ENCODE data around the gene PXK. TPM values are rescaled to one million over a fixed set of nuclear protein-coding genes. Genes with fewer than 3 reads are reported as not detected.
"Not testable (repeated sequence)": the region's sequence is repeated elsewhere in the genome, so short reads cannot be mapped to it uniquely, and the experiment has no call there.

The PXK gene
- total and polyA plus RNA-seq, 2 donors from 2014 or later = 21.6 to 24.8 TPM

- Histone ChIP-seq H3K27ac (ENCODE audit: low read depth in 2 of 2, low read length in 2 of 2) (no peak overlapping the region), H3K4me1 (ENCODE audit: control insufficient read depth in 2 of 3, insufficient read depth in 2 of 3, low read depth in 1 of 3, low read length in 3 of 3) (peaks cover 0 to 18% (median 4%) of the 10 kb centered on the region in 3 donors), H3K9me3 (ENCODE audit: control insufficient read depth in 2 of 3, insufficient read depth in 1 of 3, low read length in 3 of 3) (no peaks in the 10 kb centered on the region), H3K27me3 (ENCODE audit: control insufficient read depth, insufficient read depth, low read length) (no peaks in the 10 kb centered on the region), H3K9ac (ENCODE audit: low read length in 3 of 3) (no peak overlapping the region), H3K4me3 (ENCODE audit: low read length in 3 of 3) (no peak overlapping the region), H3K36me3 (ENCODE audit: control insufficient read depth in 2 of 3, insufficient read depth in 3 of 3, low read length in 3 of 3) (peaks cover 0 to 3% (median 0%) of the 10 kb centered on the region in 3 donors)
- no peak for FAIRE-seq
- TF ChIP-seq, protein P1, sequence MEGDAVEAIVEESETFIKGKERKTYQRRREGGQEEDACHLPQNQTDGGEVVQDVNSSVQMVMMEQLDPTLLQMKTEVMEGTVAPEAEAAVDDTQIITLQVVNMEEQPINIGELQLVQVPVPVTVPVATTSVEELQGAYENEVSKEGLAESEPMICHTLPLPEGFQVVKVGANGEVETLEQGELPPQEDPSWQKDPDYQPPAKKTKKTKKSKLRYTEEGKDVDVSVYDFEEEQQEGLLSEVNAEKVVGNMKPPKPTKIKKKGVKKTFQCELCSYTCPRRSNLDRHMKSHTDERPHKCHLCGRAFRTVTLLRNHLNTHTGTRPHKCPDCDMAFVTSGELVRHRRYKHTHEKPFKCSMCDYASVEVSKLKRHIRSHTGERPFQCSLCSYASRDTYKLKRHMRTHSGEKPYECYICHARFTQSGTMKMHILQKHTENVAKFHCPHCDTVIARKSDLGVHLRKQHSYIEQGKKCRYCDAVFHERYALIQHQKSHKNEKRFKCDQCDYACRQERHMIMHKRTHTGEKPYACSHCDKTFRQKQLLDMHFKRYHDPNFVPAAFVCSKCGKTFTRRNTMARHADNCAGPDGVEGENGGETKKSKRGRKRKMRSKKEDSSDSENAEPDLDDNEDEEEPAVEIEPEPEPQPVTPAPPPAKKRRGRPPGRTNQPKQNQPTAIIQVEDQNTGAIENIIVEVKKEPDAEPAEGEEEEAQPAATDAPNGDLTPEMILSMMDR (IDR thresholded peaks at IDR 0.05; ENCODE audit: borderline replicate concordance, extremely low read depth, insufficient read depth) = no peak
- intact Hi-C loops (cut with DNase I) = loop anchor here (10.0 kb wide), 1 partner anchor 78 kb away; no protein-coding TSS in a partner anchor
- DNase-seq = no peak
These were observed 4.5 kb downstream of the PXK start for GRCh38 chr3:58337190-58337589.

DNA sequence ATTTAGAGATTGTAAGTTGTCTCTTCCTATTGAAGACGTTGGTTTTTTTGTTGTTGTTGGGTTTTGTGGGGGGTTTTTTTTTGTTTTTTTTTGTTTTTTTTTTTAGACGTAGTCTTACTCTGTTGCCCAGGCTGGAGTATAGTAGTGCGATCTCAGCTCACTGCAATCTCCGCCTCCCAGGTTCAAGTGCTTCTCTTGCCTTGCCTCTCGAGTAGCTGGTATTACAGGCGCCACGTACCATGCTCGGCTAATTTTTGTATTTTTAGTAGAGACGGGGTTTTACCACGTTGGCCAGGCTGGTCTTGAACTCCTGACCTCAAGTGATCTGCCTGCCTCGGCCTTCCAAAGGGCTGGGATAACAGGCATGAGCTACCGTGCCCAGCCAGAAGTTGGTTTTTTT lies 6.5 kb downstream of the PXK start:
- H3K9me3 ChIP-seq (ENCODE audit: control insufficient read depth in 2 of 3, insufficient read depth in 1 of 3, low read length in 3 of 3); H3K9ac ChIP-seq (ENCODE audit: low read length in 3 of 3); DNase-seq; H3K4me3 ChIP-seq (ENCODE audit: low read length in 3 of 3); H3K36me3 ChIP-seq (ENCODE audit: control insufficient read depth in 2 of 3, insufficient read depth in 3 of 3, low read length in 3 of 3); FAIRE-seq; H3K27ac ChIP-seq (ENCODE audit: low read depth in 2 of 2, low read length in 2 of 2); H3K27me3 ChIP-seq (ENCODE audit: control insufficient read depth, insufficient read depth, low read length): not testable (repeated sequence)
- H3K4me1 ChIP-seq (ENCODE audit: control insufficient read depth in 2 of 3, insufficient read depth in 2 of 3, low read depth in 1 of 3, low read length in 3 of 3) = peaks cover 0 to 23% (median 11%) of the 10 kb centered on the region in 3 donors
- intact Hi-C loops (cut with DNase I) = loop anchor here (10.0 kb wide), 1 partner anchor 76 kb away; no protein-coding TSS in a partner anchor

DNA sequence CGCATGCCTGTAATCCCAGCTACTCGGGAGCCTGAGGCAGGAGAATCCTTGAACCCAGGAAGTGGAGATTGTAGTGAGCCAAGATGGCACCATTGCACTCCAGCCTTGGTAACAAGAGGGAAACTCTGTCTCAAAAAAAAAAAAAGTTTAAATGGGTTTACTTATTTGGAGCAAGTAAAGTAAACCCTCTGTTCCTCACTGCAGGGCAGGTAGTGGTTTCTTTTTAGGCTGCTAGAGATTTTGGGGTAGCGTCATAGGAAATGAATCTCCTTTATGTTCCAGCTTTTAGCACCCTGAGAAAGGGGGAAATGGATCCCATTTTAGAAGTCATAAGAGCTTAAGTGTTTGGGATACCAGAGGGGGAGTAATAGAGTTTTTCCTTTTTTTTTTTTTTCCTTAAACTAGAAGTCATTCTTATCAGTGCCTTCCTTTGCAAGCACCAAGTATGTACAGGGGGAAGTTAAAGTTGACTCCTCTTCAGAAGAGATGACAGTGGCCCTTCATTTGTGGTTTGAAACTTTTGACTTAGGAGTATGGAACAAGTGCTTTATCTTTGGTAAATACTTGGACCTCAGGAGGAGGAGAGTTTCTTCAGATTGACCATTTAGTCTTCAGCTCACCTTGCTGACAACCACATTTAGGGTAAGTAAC lies 8.0 kb downstream of the PXK start:
- Histone ChIP-seq H3K4me1 (ENCODE audit: control insufficient read depth in 2 of 3, insufficient read depth in 2 of 3, low read depth in 1 of 3, low read length in 3 of 3) (peaks cover 0 to 16% (median 10%) of the 10 kb centered on the region in 3 donors), H3K9me3 (ENCODE audit: control insufficient read depth in 2 of 3, insufficient read depth in 1 of 3, low read length in 3 of 3) (no peaks in the 10 kb centered on the region), H3K27me3 (ENCODE audit: control insufficient read depth, insufficient read depth, low read length) (no peaks in the 10 kb centered on the region), H3K9ac (ENCODE audit: low read length in 3 of 3) (peak overlapping the region in 1 of 3 donors; percentile 15), H3K36me3 (ENCODE audit: control insufficient read depth in 2 of 3, insufficient read depth in 3 of 3, low read length in 3 of 3) (peaks cover 0 to 3% (median 2%) of the 10 kb centered on the region in 3 donors), H3K27ac (ENCODE audit: low read depth in 2 of 2, low read length in 2 of 2) (no peak overlapping the region), H3K4me3 (ENCODE audit: low read length in 3 of 3) (no peak overlapping the region)
- FAIRE-seq = no peak
- TF ChIP-seq, protein P1 (IDR thresholded peaks at IDR 0.05; ENCODE audit: borderline replicate concordance, extremely low read depth, insufficient read depth) = no peak
- DNase-seq = no peak
- intact Hi-C loops (cut with DNase I) = no loop called here

- DNase-seq = no peak
- intact Hi-C loops (cut with DNase I) = no loop called here
- H3K9me3 ChIP-seq (ENCODE audit: control insufficient read depth in 2 of 3, insufficient read depth in 1 of 3, low read length in 3 of 3) = no peaks in the 10 kb centered on the region
- H3K4me1 ChIP-seq (ENCODE audit: control insufficient read depth in 2 of 3, insufficient read depth in 2 of 3, low read depth in 1 of 3, low read length in 3 of 3) = peaks cover 0 to 16% (median 10%) of the 10 kb centered on the region in 3 donors
- H3K4me3 ChIP-seq (ENCODE audit: low read length in 3 of 3) = no peak overlapping the region
- H3K27me3 ChIP-seq (ENCODE audit: control insufficient read depth, insufficient read depth, low read length) = no peaks in the 10 kb centered on the region
- FAIRE-seq = no peak
- H3K36me3 ChIP-seq (ENCODE audit: control insufficient read depth in 2 of 3, insufficient read depth in 3 of 3, low read length in 3 of 3) = peaks cover 0 to 3% (median 2%) of the 10 kb centered on the region in 3 donors
- no peak overlapping the region for H3K27ac ChIP-seq (ENCODE audit: low read depth in 2 of 2, low read length in 2 of 2)
- TF ChIP-seq, protein P1 (IDR thresholded peaks at IDR 0.05; ENCODE audit: borderline replicate concordance, extremely low read depth, insufficient read depth) = no peak
- no peak overlapping the region for H3K9ac ChIP-seq (ENCODE audit: low read length in 3 of 3)
These were observed 8.7 kb downstream of the PXK start for GRCh38 chr3:58341376-58341775.

Data from kidney (tissue), 14 donors.